ENCODE measurements around the gene STAM2. TPM values are rescaled to one million over a fixed set of nuclear protein-coding genes. Genes with fewer than 3 reads are reported as not detected.

The STAM2 gene
- total RNA-seq, 1 donor from 2014 or later, result 48.2 TPM

GRCh38 chr2:152072011-152072410, 103.6 kb downstream of the STAM2 start:
- DNase-seq (ENCODE audit: low spot score), result peak; percentile 71

GRCh38 chr2:152071518-152071917, 104.0 kb downstream of the STAM2 start:
- DNase-seq (ENCODE audit: low spot score), result no peak

GRCh38 chr2:152071092-152071491, 104.5 kb downstream of the STAM2 start:
- peak; percentile 45 for DNase-seq (ENCODE audit: low spot score)

GRCh38 chr2:152068226-152068625, 107.3 kb downstream of the STAM2 start:
- peak; percentile 55 for DNase-seq (ENCODE audit: low spot score)

GRCh38 chr2:152067823-152068222, 107.7 kb downstream of the STAM2 start:
- peak; percentile 38 for DNase-seq (ENCODE audit: low spot score)

Other genes starting within 250 kb of the STAM2 start
- 40.2 TPM for gene CACNB4, start 76.7 kb downstream of the STAM2 start, total RNA-seq (ENCODE audit: insufficient read depth, low replicate concordance)
- 23.4 TPM for gene FMNL2, start 159.4 kb upstream of the STAM2 start, total RNA-seq (ENCODE audit: insufficient read depth, low replicate concordance)